BJ (cell line): ENCODE results near the gene PARD6B. TPM values are rescaled to one million over a fixed set of nuclear protein-coding genes. Genes with fewer than 3 reads are reported as not detected.
A peak's percentile ranks its signal among the peaks of the same experiment; 100 is the strongest.

ENCODE experiments used
- CTCF ChIA-PET: fragments of 350-600 bp; formaldehyde crosslinking; extraction: SDS; loops from one replicate; lab custom pipeline; 2021; ENCODE audit warnings: antibody characterized with exemption, inconsistent platforms; lab: Yijun Ruan, JAX
- POLR2A ChIA-PET: fragments of 300-600 bp; sonication (Branson Sonifier 250); formaldehyde crosslinking; extraction: SDS; loops from one replicate; lab custom pipeline; 2021; ENCODE audit warnings: antibody characterized with exemption; lab: Charles Lee
- DNase-seq: peaks from one replicate; pipeline ENCODE4 v3.0.0-alpha.2; 2011; ENCODE audit warnings: low read depth
- H3K27me3 ChIP-seq: 2 replicates; pipeline ENCODE4 v1.6.0; 2011; ENCODE audit warnings: low read length; ENCODE audit not compliant: control insufficient read depth, insufficient read depth
- H3K36me3 ChIP-seq: 2 replicates; pipeline ENCODE4 v1.5.1; 2011; ENCODE audit warnings: low read length; ENCODE audit not compliant: control insufficient read depth, insufficient read depth
- H3K4me3 ChIP-seq: 2 replicates; pipeline ENCODE4 v1.5.1; 2011; ENCODE audit warnings: low read depth, mild to moderate bottlenecking, control low read depth, low read length
- polyA plus RNA-seq: library from polyadenylated mRNA; depleted of rRNA; stranded (reverse); fragments of >200 nt; gene quantifications from 2 replicates; pipeline ENCODE4 v1.2.3, GENCODE V29; 2011
- TF ChIP-seq, protein P1 (sequence below): IDR thresholded peaks from 2 replicates; pipeline ENCODE4 v1.5.1; 2011; ENCODE audit warnings: low read depth, mild to moderate bottlenecking, control low read depth, inconsistent platforms, low read length, moderate library complexity; ENCODE audit not compliant: insufficient read depth

PARD6B gene
- polyA plus RNA-seq, 1 experiment, result 0.11 TPM

DNA sequence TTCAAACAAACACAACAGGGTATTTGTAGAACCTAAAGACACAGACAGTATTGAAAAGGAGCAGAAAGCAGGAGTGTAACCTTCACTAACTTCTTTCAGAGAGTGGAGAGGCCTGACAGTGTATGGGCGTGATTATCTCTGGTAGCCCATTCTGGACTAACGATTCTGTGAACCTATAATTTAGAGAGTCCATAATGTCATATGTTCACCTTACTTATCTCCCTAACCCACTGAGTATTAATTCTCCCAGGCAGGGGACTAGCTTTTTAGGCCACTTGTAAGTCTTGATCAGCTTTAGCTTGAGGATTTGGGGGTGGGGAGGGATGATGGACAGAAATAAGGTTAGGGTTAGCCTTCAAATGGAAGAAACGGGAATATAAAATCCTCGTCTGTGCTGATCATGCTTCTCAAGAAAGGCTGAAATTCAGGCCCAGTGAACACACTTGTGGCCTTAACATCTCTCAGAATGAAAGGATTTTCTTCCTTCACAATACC, 2.8 kb upstream of the PARD6B start:
- TF ChIP-seq, protein P1, sequence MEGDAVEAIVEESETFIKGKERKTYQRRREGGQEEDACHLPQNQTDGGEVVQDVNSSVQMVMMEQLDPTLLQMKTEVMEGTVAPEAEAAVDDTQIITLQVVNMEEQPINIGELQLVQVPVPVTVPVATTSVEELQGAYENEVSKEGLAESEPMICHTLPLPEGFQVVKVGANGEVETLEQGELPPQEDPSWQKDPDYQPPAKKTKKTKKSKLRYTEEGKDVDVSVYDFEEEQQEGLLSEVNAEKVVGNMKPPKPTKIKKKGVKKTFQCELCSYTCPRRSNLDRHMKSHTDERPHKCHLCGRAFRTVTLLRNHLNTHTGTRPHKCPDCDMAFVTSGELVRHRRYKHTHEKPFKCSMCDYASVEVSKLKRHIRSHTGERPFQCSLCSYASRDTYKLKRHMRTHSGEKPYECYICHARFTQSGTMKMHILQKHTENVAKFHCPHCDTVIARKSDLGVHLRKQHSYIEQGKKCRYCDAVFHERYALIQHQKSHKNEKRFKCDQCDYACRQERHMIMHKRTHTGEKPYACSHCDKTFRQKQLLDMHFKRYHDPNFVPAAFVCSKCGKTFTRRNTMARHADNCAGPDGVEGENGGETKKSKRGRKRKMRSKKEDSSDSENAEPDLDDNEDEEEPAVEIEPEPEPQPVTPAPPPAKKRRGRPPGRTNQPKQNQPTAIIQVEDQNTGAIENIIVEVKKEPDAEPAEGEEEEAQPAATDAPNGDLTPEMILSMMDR, result no peak
- CTCF ChIA-PET, result interaction anchor here (0.6 to 1.5 kb wide), 5 partner anchors 12 to 511 kb away, joined by 3 to 5 read pairs (median 4); no protein-coding TSS in a partner anchor
- POLR2A ChIA-PET, result interaction anchor here (0.6 kb wide), 1 partner anchor 62 kb away, joined by 3 read pairs; no protein-coding TSS in a partner anchor
- no peaks in the 10 kb centered on the region for H3K27me3 ChIP-seq
- H3K4me3 ChIP-seq, result no peak overlapping the region
- DNase-seq, result no peak
- H3K36me3 ChIP-seq, result no peaks in the 10 kb centered on the region

- TF ChIP-seq, protein P1, result no peak
- POLR2A ChIA-PET, result interaction anchor here (0.6 kb wide), 1 partner anchor 61 kb away, joined by 3 read pairs; no protein-coding TSS in a partner anchor
Measured at GRCh38 chr20:50728981-50729874, 2.2 kb upstream of the PARD6B start.

GRCh38 chr20:50729901-50730764, 1.2 kb upstream of the PARD6B start:
- DNase-seq, result no peak
- POLR2A ChIA-PET, result interaction anchor here (0.5 kb wide), 1 partner anchor 35 kb away, joined by 6 read pairs; no protein-coding TSS in a partner anchor
- Histone ChIP-seq H3K36me3 (no peaks in the 10 kb centered on the region), H3K27me3 (no peaks in the 10 kb centered on the region), H3K4me3 (peak overlapping the region; percentile 76)
- TF ChIP-seq, protein P1, result no peak
- CTCF ChIA-PET, result interaction anchor here (0.7 to 1.5 kb wide), 3 partner anchors 10 to 104 kb away, joined by 3 to 5 read pairs (median 3); no protein-coding TSS in a partner anchor

More at GRCh38 chr20:50728981-50729874, 2.2 kb upstream of the PARD6B start:
- no peaks in the 10 kb centered on the region for H3K27me3 ChIP-seq
- DNase-seq, result no peak
- no peaks in the 10 kb centered on the region for H3K36me3 ChIP-seq
- CTCF ChIA-PET, result interaction anchor here (0.6 to 1.5 kb wide), 6 partner anchors 9 to 103 kb away, joined by 3 to 5 read pairs (median 4); no protein-coding TSS in a partner anchor
- no peak overlapping the region for H3K4me3 ChIP-seq

- no peak for DNase-seq
- CTCF ChIA-PET, result interaction anchor here (1.5 kb wide), 1 partner anchor 105 kb away, joined by 5 read pairs; no protein-coding TSS in a partner anchor
Measured at GRCh38 chr20:50730765-50731054, 670 bp upstream of the PARD6B start.

More at GRCh38 chr20:50730765-50731054, 670 bp upstream of the PARD6B start:
- POLR2A ChIA-PET, result interaction anchor here (0.5 kb wide), 1 partner anchor 35 kb away, joined by 6 read pairs; no protein-coding TSS in a partner anchor
- Histone ChIP-seq H3K4me3 (peak overlapping the region; percentile 76), H3K36me3 (no peaks in the 10 kb centered on the region), H3K27me3 (no peaks in the 10 kb centered on the region)
- TF ChIP-seq, protein P1, result no peak
